ENCODE measurements around the gene TNRC6A. TPM values are rescaled to one million over a fixed set of nuclear protein-coding genes. Genes with fewer than 3 reads are reported as not detected.

TNRC6A gene
- total and polyA plus RNA-seq, 4 donors = 9.3 to 42.3 (median 22.9) TPM

DNA sequence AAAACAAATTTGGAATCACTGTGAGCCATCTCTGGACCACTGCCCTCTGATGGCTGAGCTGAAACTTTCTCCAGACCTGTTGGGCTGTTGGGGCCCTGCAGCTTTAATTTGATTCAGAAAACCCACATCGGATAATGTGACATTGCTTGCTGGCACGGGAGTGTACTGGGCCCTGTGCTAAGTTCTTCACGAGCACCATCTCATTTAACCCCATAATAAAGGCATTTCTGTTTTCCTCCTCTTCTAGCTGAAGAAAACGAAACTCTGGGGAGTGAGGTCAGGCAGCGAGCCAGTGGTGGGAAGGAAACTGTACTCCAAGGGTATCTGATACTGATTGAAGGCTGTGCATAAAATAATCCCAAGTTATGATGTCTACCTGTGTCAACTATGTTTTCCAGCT lies 34.5 kb upstream of the TNRC6A start:
- DNase-seq (ENCODE audit: low spot score) = no peak
- WGBS = 69% methylated on average over 5 of the region's 5 CpGs
- no peak overlapping the region for H3K9ac ChIP-seq (ENCODE audit: low read depth in 1 of 2, low read length in 2 of 2)
- H3K4me3 ChIP-seq (ENCODE audit: low read depth in 1 of 3, low read length in 3 of 3) = no peak overlapping the region
- no peaks in the 10 kb centered on the region for H3K9me3 ChIP-seq (ENCODE audit: control insufficient read depth in 4 of 4, low read length in 3 of 4)
- H3K27ac ChIP-seq (ENCODE audit: low read depth in 1 of 2, low read length in 2 of 2) = no peak overlapping the region
- H3K4me1 ChIP-seq (ENCODE audit: control insufficient read depth in 4 of 4, insufficient read depth in 4 of 4, low read length in 3 of 4) = no peaks in the 10 kb centered on the region
- TF ChIP-seq HNF4G (IDR thresholded peaks at IDR 0.05) (no peak), YY1 (IDR thresholded peaks at IDR 0.05) (no peak), EGR1 (IDR thresholded peaks at IDR 0.05; ENCODE audit: low read depth in 2 of 2) (no peak), NR2F2 (IDR thresholded peaks at IDR 0.05) (no peak), FOXA1 (IDR thresholded peaks at IDR 0.05) (no peak), GABPA (IDR thresholded peaks at IDR 0.05 in 1 of 2, conservative IDR thresholded peaks at IDR 0.05 in 1 of 2) (no peak), RXRA (IDR thresholded peaks at IDR 0.05) (no peak), HNF4A (conservative IDR thresholded peaks at IDR 0.05) (no peak), TAF1 (conservative IDR thresholded peaks at IDR 0.05) (no peak), RAD21 (IDR thresholded peaks at IDR 0.05) (no peak), SP1 (IDR thresholded peaks at IDR 0.05) (no peak), FOXA2 (IDR thresholded peaks at IDR 0.05) (no peak), JUND (IDR thresholded peaks at IDR 0.05) (no peak)
- TF ChIP-seq, protein P1, sequence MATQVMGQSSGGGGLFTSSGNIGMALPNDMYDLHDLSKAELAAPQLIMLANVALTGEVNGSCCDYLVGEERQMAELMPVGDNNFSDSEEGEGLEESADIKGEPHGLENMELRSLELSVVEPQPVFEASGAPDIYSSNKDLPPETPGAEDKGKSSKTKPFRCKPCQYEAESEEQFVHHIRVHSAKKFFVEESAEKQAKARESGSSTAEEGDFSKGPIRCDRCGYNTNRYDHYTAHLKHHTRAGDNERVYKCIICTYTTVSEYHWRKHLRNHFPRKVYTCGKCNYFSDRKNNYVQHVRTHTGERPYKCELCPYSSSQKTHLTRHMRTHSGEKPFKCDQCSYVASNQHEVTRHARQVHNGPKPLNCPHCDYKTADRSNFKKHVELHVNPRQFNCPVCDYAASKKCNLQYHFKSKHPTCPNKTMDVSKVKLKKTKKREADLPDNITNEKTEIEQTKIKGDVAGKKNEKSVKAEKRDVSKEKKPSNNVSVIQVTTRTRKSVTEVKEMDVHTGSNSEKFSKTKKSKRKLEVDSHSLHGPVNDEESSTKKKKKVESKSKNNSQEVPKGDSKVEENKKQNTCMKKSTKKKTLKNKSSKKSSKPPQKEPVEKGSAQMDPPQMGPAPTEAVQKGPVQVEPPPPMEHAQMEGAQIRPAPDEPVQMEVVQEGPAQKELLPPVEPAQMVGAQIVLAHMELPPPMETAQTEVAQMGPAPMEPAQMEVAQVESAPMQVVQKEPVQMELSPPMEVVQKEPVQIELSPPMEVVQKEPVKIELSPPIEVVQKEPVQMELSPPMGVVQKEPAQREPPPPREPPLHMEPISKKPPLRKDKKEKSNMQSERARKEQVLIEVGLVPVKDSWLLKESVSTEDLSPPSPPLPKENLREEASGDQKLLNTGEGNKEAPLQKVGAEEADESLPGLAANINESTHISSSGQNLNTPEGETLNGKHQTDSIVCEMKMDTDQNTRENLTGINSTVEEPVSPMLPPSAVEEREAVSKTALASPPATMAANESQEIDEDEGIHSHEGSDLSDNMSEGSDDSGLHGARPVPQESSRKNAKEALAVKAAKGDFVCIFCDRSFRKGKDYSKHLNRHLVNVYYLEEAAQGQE (IDR thresholded peaks at IDR 0.05) = no peak
- TF ChIP-seq, protein P2, sequence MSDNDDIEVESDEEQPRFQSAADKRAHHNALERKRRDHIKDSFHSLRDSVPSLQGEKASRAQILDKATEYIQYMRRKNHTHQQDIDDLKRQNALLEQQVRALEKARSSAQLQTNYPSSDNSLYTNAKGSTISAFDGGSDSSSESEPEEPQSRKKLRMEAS (IDR thresholded peaks at IDR 0.05) = no peak
- TF ChIP-seq, protein P3, sequence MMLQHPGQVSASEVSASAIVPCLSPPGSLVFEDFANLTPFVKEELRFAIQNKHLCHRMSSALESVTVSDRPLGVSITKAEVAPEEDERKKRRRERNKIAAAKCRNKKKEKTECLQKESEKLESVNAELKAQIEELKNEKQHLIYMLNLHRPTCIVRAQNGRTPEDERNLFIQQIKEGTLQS (IDR thresholded peaks at IDR 0.05) = no peak
- TF ChIP-seq, protein P4, sequence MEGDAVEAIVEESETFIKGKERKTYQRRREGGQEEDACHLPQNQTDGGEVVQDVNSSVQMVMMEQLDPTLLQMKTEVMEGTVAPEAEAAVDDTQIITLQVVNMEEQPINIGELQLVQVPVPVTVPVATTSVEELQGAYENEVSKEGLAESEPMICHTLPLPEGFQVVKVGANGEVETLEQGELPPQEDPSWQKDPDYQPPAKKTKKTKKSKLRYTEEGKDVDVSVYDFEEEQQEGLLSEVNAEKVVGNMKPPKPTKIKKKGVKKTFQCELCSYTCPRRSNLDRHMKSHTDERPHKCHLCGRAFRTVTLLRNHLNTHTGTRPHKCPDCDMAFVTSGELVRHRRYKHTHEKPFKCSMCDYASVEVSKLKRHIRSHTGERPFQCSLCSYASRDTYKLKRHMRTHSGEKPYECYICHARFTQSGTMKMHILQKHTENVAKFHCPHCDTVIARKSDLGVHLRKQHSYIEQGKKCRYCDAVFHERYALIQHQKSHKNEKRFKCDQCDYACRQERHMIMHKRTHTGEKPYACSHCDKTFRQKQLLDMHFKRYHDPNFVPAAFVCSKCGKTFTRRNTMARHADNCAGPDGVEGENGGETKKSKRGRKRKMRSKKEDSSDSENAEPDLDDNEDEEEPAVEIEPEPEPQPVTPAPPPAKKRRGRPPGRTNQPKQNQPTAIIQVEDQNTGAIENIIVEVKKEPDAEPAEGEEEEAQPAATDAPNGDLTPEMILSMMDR (IDR thresholded peaks at IDR 0.05; ENCODE audit: low read depth, low read length, missing input control) = no peak
- TF ChIP-seq, protein P5, sequence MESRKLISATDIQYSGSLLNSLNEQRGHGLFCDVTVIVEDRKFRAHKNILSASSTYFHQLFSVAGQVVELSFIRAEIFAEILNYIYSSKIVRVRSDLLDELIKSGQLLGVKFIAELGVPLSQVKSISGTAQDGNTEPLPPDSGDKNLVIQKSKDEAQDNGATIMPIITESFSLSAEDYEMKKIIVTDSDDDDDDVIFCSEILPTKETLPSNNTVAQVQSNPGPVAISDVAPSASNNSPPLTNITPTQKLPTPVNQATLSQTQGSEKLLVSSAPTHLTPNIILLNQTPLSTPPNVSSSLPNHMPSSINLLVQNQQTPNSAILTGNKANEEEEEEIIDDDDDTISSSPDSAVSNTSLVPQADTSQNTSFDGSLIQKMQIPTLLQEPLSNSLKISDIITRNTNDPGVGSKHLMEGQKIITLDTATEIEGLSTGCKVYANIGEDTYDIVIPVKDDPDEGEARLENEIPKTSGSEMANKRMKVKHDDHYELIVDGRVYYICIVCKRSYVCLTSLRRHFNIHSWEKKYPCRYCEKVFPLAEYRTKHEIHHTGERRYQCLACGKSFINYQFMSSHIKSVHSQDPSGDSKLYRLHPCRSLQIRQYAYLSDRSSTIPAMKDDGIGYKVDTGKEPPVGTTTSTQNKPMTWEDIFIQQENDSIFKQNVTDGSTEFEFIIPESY (IDR thresholded peaks at IDR 0.05) = no peak
- no peaks in the 10 kb centered on the region for H3K36me3 ChIP-seq (ENCODE audit: control insufficient read depth in 4 of 4, insufficient read depth in 3 of 4, low read depth in 1 of 4, low read length in 3 of 4)
- H3K27me3 ChIP-seq (ENCODE audit: control insufficient read depth in 4 of 4, insufficient read depth in 4 of 4, low read length in 3 of 4) = no peaks in the 10 kb centered on the region

Measured in liver (tissue), 9 donors.